Fibroblast of skin of right quadriceps (primary cell): ENCODE measurements around the gene ARNT2.

Experiments
- DNase-seq: peaks from one replicate; pipeline ENCODE4 v3.0.0-alpha.2; 2013

The ARNT2 gene

DNA sequence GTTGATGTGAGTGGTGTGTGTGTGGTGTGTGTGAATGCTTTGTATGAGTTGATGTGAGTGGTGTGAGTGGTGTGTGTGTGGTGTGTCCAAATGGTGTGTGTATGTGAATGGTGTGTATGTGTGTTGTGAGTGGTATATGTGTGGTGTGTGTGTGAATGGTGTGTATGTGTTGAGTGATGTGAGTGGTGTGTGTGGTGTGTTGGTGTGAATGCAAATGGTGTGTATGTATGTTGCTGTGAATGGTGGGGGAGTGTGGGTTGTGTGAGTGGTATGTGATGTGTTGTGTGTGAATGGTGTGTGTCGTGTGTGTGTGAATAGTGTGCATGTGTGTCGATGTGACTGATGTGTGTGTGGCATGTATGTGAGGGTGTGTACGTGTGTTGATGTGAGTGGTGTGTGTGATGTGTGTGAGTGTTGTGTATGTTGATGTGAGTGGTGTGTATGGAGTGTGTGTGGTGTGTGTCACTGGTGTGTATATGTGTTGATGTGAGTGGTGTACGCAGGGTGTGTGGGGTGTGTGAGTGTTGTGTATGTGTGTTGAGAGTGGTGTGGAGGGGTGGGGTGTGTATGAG is 40.6 kb downstream of the ARNT2 start:
- no peak for DNase-seq

DNA sequence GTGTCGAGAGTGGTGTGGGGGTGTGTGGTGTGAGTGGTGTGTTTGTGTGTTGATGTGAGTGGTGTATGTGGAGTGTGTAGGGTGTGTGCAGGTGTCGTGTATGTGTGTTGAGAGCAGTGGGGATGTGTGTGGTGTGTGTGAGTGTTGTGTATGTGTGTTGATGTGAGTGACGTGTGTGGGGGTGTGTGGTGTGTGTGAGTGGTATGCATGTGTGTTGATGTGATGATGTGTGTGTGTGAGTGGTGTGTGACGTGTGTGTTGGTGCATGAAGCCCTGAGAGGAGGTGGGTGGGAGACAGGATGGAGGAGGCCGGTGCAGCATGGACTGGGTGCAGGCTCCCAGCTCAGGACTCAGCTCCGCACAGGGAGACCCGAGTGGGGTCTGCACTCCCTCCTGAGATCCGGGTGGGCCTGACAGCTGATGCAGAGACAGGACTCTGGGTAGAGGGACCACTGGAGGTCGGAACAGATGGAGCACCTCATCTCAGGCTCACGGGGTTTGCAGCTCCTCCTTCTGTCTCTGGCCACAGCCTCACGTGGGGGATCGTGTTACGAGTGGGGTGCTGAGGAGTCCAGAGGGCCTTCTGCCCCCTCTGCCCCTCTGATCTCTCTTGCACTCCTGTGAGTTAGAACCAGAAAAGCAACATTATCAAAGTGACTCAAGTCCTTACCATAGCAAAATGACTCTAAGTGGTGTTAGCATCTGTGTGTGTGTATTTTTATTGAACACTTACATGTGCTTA is 41.3 kb downstream of the ARNT2 start:
- no peak for DNase-seq

DNA sequence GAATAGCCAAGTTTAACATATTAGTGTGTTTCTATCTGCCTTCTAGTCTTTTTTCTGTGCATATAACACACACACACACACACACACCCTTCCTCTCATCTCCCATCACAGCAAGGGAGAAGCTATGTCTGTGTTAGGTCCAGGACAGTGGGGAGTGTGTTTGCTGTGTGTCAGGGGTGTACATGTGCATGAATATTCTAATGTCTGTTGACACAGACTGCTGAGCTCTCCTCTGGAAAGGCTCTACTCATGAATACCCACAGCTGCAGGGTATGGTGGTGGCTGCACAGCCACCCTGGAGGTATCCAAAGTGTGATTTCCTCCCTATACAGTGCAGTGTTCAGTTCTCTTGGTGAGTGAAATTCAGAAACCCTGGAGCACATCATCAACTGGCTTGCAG is 42.9 kb downstream of the ARNT2 start:
- no peak for DNase-seq

DNA sequence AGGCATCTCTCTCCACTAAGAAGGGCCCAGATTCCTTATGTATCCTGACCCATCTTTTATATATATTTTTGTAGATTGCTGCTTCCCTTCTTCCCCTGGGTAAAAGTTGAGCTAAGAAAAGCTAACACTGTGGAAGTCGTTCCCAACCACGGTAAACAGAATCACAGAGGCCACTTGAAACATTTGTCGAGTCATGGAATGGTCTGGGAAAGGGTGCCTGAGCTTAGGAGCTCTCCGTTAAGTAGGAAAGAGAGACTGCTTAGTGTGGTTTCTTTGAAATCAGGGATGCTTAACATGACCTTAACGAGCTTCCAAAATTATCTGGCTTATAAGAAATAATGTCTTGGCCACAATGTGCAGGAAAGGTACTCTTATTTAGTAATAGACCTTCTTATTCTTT is 45.6 kb downstream of the ARNT2 start:
- no peak for DNase-seq

DNA sequence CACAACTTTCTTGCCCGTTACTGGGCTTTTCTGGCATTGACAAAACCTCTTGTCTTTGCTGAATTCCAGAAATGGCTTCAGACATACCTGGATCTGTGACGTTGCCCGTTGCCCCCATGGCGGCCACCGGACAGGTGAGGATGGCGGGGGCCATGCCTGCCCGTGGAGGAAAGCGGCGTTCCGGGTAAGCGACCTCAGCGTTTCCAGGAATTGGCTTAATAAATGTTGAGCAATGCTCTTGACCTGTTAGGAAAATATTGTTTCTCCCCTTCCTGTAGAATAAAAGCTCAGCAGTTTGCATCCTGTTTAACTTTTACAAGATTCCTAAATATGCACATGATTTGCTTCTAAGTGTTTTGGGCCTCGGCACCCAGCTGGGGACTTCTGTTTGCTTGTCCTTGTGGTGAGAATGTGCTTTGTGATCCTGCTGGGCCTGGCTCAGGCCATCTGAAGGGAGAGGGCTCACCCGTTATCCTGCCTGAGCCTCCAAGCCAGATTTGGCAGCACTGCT is 46.7 kb downstream of the ARNT2 start:
- no peak for DNase-seq

DNA sequence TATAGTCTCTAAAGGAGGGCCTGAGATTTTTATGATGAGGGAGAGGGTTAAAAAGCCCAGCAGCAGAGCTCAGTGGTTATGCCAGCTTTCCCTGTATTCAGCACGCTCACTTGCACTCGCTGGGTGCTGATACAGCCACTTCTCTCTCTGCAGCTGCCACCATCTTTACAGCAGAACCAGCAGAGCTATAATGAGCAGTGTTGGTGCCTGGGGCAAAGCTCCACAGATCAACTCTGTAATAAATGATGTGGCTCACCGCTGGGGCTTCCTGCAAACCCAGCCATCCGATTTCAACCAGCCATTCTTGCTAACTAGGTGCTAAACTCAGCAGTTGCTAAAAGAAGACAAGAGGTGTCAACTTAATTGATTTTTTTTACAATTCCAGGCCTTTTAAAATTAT is 48.0 kb downstream of the ARNT2 start:
- no peak for DNase-seq

DNA sequence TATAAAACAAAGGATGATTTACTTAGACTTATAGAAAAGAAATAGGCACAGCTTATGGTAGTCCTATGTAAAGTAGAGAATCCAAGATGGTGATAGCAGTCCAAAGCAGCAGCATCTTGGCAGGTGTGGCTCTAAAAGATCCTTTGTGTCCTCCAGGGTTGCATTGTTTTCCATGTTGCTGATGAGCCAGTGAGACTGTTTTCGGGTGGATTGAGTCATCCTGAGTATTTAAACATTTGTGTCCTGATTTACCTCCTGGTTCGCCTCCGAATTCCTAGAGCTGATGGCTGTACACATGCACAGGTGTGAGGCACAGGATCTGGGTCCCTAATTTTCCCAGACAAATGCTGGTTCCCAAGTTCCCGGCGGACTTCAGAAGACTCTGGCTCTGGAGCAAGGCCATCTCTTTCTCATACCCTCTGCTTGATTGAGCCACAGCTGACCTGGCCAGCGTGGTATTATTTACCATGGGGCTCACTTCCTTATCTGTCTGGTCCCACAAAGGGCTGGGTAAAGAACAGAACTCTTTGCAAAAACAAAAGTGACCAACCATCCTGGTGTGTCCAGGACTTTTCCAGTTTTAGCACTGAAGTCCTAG is 51.0 kb downstream of the ARNT2 start:
- DNase-seq, result peak; percentile 12

DNA sequence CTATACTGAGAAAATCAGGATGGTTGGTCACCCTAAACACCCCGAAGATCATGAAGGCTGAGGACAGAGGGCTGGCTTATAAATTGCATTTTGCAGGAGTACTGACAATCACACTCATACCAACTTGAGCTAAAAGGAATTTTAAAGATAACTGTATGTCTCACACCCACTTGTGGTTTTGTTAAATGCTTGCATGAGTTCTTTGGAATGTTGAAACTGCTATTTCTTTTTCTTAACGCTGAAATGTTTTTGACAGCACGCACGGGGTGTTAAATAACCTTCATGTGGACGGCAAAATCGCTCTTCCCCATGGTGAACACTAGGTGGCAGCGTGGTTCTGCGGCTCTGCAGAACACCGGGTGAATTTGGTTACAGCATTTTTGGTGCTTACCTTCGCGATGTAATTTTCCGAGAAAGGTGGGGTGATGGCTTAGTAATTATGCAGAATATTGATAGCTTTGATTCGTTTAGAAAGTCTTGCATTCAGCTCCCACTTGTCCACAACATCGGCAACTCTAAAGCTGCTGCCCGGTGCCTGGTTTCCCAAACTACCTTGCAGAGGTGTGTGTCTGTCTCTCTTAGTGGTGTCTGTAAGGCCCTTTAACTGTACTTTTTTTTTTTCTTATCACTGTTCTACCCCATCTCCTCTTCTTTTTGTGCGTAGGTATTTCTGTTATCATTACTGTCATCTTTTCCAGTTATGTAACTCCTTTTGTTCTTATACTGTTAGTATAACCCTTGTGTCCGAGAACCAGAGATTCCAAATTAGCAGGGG is 51.7 kb downstream of the ARNT2 start:
- peak; percentile 96 for DNase-seq

DNA sequence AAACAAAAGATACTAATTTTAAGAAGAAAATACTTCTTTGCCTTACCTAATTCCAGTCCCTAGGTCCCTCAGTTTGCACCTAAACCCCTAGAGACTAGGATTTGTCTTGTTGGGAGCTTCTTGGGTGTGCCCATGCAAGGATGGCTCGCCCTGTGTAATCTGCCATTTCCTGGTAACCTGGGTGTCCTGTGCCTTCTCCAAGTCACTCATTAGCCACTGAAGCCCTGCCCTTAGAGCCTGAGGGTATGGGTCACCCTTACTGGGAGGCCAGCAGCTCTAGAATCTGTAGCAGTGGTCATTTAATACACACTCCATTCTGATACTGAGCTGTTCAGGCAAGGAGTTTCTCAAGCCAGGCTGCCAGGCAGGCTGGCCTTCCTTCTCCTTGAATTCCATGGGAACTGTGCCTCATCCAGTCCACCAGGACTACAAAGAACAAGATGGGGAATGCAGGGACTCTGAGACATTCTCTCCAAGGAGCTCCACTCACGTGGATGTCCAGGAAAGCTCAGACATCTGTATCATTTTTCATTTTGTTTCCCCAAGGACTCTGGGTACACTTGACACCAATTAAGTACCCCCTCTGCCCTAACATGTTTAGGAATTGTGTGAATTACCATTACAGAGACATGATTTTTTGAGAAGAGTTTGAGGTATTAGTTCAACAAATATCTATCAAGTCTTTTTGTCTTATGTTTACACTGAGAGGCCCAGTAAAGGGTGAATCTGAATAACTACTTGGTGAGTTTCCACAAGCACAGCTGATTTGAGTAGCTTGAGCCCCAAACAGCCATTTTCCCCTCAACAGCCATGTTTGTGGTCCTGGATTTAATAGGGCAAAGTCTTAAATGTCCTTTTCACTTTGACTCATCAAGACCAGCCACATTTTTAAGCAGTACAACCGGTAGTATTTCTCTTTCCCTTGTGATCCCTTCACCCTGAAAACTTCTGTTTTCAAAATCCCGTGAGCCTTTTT is 52.6 kb downstream of the ARNT2 start:
- peak; percentile 56 for DNase-seq

DNA sequence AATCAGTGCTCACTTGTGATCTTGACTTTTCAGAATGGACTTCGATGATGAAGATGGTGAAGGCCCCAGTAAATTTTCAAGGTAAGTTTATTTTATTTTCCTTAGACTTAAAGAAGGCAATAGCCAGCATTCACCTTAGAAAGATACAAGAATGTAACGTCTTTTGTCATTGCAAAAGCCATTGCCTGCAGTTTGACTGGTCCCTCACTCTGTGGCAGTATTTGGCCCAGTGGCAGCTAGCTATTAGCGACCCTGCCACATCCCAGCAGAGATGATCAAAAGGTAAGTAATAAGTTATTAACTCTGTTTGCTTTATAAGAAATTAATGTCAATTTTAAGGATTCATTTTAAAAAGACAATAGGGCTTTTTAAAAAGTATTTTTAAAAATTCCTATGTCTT is 53.7 kb downstream of the ARNT2 start:
- no peak for DNase-seq

DNA sequence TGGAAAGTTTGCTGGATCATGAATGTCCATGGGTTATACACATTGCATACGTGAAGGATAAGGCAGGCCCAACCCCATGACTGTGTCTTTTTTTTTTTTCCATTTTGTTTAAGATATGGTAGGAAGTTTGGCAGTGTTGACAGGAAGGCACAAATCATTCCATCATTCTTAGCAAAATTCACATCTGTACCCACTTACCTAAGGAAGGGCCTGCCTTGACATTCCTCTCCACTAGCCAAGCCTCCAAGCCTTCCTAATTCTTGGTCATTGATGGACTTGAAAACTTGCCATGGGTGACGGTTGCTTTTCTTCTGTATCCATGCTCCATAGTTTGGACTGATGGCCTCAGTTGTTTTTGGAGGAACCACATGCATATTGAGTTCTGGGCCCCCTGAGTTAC is 54.4 kb downstream of the ARNT2 start:
- no peak for DNase-seq

DNA sequence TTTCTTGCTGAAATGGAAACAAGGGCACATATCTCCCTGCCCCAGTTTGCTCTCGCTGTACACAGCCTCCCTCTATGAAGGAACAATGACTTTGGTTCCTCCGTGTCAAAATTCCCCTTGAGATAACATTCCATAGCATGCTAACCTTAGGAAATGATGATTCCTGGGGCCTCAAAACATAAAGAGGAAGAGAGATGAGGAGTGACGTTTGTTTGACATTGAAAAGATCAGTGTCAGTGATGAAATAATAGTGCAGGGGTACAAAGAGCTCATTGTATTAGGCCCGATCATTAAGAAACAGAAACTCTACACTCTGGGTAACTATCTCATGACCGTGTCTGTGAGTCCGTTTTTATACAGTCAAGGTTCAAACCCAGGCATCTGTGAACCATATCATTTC is 55.2 kb downstream of the ARNT2 start:
- DNase-seq, result no peak

DNA sequence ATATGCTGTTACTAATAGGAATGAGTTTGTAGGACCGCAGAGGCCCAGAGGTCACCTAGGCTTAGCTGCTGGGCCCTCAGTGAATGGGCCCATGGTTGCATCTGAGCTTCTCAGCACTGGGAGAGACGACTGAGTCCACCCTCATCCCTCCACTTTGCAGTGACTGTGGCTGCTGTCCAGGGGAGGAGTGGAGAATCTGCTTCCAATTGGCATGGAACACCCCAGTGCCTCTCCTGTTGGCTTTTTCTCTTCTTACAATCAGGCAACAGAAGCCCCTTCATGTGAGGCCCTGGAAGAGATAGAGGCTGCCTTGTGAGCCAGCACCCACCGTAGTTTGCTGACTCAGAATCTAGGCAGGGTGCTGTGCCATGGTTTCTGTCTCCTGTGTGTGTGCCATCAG is 55.6 kb downstream of the ARNT2 start:
- no peak for DNase-seq

DNA sequence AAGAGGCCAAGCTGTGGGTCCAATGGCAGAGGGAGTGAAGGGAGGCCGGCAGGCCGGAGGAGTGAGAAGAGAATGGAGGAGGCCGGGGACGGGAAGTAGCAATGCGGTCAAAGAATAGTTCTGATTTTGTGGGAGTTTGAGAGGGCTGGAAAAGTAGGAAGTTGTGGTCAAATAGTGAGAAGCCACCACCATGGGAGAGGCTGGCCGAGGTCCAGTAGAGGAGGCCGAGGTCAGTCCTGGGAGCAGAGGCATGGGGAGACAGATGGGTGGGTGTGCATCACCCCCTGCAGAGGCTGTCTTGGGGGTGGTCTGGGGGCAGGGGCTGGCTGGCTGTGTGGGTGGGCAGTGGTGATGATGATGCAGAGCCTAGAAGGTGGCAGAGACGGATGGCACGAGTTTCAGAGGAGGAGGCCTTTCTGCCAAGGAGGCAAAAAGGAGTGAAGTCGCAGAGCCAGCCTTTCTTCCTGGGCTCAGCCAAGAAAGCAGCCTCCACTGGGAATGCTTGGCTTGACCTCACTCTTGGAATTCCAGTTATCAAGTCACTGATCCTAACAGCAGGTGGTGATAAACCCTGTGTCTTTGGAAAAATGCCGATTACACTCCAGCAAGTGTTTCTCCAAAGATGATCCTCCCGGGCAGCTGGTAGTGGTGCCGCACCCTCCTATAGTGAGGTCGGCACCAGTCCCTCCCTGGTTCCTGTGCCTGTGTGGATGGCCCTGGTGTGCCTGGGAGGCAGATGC is 57.3 kb downstream of the ARNT2 start:
- peak; percentile 32 for DNase-seq

DNA sequence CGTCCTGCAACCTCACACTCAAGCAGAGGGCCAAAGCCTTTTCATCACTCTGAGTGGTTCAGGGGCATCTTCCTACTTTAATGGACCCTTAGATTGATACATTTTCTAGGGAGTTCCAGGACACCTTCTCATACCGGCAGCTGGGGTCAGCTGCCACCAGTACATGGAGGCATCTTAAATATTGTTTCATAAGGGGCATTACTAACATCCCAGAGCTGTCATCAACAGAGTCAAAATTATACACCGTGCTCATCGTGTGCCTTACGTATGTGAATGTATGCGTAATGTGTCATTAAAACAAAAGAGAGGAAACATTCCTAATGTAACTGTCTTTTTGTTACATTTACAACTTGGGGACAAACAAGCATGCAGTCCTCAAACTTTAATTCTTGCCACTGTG is 57.9 kb downstream of the ARNT2 start:
- DNase-seq, result no peak

DNA sequence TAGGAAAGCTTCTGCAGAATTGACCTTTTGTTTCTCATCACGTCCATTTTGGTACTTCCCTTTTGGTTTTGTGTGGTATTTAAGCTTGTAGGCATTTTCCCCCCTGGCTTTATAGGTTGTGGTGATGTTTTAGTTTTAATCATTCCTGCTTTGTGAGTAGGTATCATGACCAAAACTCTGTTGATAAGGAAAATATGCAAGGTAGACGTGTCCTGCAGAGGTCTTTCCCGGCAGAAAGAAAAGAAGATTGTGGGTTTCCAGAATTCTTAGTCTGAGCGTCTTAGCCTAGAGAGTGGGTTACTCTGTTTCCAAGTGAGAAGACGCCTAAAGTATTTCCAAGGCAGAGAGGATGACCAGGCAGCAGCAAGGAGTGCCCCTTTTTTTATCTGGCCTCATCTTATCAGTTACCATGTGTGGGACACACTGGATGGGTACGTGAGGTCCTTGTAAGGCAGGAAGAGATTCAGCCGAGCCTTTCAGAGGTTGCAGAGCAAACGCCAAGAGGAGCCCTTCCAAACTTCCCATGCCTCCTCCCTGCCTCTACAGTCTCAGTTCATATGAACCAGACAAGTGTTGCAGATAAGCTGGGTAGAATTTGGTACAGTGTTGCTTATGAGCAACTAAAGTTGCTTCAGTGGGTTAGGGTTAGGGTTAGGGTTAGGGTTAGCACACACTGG is 58.8 kb downstream of the ARNT2 start:
- DNase-seq, result no peak

DNA sequence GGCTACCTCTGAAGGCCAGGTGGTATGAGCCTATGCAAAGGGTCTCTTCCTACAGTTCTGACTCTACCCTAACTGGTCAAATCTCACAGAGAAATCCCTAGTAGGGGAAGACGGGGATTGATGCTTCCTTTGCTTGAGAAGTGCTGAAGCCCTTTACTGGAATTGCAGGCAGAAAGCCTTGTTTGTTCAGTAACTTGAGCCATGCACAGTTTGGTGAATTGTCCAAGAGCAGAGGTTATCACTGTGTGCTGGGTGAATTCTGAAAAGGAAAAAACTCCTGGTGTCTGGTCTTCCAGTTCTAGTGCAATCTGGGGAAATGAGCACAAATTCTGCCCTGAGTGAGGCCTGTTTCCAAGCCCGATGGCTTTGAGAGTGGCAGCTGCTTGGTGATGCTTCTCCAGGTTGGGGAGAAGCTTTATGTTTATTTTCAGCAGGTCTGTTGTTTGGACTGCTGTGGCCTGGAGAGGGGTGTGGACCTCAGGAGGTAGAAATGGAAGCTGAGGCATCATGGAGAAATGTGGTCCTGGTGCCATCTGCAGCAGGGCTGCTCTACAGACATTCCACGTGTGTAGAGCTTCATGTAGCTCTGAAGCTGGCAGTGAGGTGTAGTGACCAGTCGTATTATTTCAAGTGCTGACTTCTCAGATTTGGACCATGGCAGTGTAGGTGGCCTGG is 60.9 kb downstream of the ARNT2 start:
- no peak for DNase-seq

DNA sequence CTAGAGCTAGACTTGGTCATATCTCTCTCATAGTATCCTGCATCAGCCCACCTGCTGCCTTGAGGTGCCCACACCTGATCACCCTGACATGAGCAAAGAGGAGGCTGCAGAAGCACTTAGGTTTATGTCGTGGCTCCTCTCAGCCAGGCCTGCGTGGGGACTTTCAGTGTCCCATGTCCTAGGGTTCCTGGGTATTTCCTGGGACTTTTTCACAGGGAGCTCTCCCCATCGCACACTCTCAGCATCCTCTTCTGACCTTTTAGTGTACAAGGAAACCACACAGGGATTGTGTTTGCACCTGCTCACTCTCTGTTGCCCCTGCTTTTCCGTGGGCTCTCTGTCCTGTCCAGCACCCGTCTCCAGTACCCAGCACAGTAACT is 61.4 kb downstream of the ARNT2 start:
- DNase-seq, result no peak

DNA sequence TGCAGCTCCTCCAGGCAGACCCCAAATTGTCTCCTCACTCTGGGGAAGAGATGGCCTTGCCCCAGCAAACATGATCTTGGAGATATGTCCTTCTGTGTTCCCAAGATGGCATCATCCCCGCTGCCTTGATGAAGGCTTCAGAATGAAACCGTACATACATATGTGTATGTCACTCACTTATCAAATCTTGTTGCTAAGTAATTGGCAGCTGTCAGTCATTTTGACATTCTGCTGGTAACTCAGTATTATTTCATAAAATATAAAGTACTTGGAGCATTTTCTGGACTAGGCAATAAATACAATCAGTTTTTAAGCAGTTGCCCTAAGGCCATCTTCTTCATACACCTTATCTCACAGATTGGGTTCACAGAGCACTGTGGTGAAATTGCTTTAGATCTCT is 62.4 kb downstream of the ARNT2 start:
- no peak for DNase-seq

DNA sequence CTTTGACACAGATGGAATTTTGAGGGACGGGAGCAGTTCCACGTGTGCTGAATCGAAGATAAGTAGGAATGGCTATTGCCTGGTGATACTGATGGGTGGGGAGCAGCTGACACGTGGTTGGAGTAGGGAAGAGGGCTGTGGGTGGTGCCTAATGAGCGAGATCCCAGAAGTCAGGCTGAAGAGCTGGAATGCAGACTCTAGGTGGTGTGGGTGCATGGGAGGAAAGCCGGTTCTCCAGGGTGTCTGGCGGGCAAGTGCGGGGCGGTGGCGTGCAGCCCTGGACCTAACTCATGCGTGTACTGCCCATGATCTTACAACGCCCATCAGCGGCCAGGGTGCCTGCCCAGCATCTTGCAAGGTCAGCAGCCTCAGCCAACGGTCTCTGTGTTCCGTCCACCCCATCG is 63.1 kb downstream of the ARNT2 start:
- no peak for DNase-seq

DNA sequence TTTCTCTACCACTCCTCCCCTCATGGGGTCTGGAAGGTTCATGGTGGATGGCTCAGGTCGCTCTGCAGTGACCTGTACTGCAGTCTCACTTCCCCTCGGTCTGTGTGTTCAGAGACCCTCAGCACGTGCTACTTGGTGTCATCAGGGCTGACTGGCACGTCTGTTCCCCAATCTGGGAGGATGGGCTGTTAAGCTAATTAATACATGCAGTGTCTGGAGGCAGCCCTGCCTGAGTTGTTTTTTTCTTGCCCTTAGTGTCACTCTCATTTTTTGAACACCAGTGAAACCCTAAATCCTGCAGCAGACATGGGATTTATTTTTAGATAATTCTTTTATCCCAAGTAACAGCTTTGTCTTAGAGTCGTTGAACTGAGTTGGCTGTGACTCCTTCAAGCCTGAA is 64.6 kb downstream of the ARNT2 start:
- DNase-seq, result no peak
